ENCODE measurements around the gene GXYLT2. TPM values are rescaled to one million over a fixed set of nuclear protein-coding genes. Genes with fewer than 3 reads are reported as not detected.

The GXYLT2 gene
- total and polyA plus RNA-seq, 10 of the 15 experiments (the other 5 are each of a cell fraction or from before 2014, with no cell fraction given): 0.27 to 2.6 (median 0.78) TPM

- CTCF ChIA-PET: no interaction called here
These were observed 20.1 kb downstream of the GXYLT2 start for GRCh38 chr3:72907731-72908620.

More at GRCh38 chr3:72907731-72908620, 20.1 kb downstream of the GXYLT2 start:
- Histone ChIP-seq H3K4me2 (ENCODE audit: control insufficient read depth, insufficient read depth) (no peak overlapping the region), H3K4me1 (ENCODE audit: control insufficient read depth, insufficient read depth, low read length) (no peaks in the 10 kb centered on the region), H3K9me3 (replicated peaks; ENCODE audit: control insufficient read depth, insufficient read depth, low read length) (no peaks in the 10 kb centered on the region), H3K4me3 (no peak overlapping the region), H3K9ac (ENCODE audit: control insufficient read depth, insufficient read depth, low read length) (no peak overlapping the region), H3K79me2 (ENCODE audit: control insufficient read depth, insufficient read depth, low read length) (no peaks in the 10 kb centered on the region), H3K27me3 (replicated peaks in 1 of 2; ENCODE audit: control insufficient read depth in 2 of 2, insufficient read depth in 2 of 2, low read length in 1 of 2) (no peaks in the 10 kb centered on the region; a peak in 2 of 4 replicates), H4K20me1 (ENCODE audit: control insufficient read depth, insufficient read depth) (no peaks in the 10 kb centered on the region), H2AFZ (ENCODE audit: control insufficient read depth, low read depth, low read length) (no peak overlapping the region), H3K36me3 (ENCODE audit: control insufficient read depth in 2 of 2, insufficient read depth in 2 of 2, low read length in 1 of 2) (no peaks in the 10 kb centered on the region), H3K27ac (ENCODE audit: control insufficient read depth, insufficient read depth) (no peak overlapping the region)
- FAIRE-seq: no peak
- intact Hi-C loops (cut with micrococcal nuclease; ENCODE audit: unreplicated experiment): no loop called here
- no peak for ATAC-seq
- 35% methylated on average over 14 of the region's 14 CpGs for WGBS (ENCODE audit: insufficient coverage, insufficient replicate concordance, low lambda C conversion rate, missing lambda C conversion rate)
- TF ChIP-seq JUND (IDR thresholded peaks at IDR 0.05; ENCODE audit: low read depth, low read length): no peak
- no peak for TF ChIP-seq YBX1 (IDR thresholded peaks at IDR 0.05)
- TF ChIP-seq STAT3 (IDR thresholded peaks at IDR 0.05; ENCODE audit: low read depth, low read length): no peak
- no peak for TF ChIP-seq TARDBP (IDR thresholded peaks at IDR 0.05; ENCODE audit: borderline replicate concordance)
- TF ChIP-seq NKRF (conservative IDR thresholded peaks at IDR 0.05): no peak
- no peak for TF ChIP-seq KDM1A (IDR thresholded peaks at IDR 0.05; ENCODE audit: borderline replicate concordance)
- no peak for TF ChIP-seq DPF2 (IDR thresholded peaks at IDR 0.05)
- no peak for TF ChIP-seq NR2C2 (IDR thresholded peaks at IDR 0.05; ENCODE audit: borderline replicate concordance, control insufficient read depth, insufficient read length, low read depth)
- no peak for TF ChIP-seq SMAD1 (IDR thresholded peaks at IDR 0.05; ENCODE audit: low read depth, partially characterized antibody)
- SMC1A ChIA-PET (ENCODE audit: uncharacterized antibody, unreplicated experiment): interaction anchor here (1.1 to 1.5 kb wide), 3 partner anchors 19 to 177 kb away, joined by 3 to 4 read pairs (median 3); no protein-coding TSS in a partner anchor
- in situ Hi-C loops (cut with MboI): no loop called here
- POLR2A ChIA-PET: no interaction called here
- RAD21 ChIA-PET (ENCODE audit: unreplicated experiment): interaction anchor here (1.5 kb wide), 1 partner anchor 62 kb away, joined by 3 read pairs; no protein-coding TSS in a partner anchor
- no peak for DNase-seq (ENCODE audit: low read depth, low spot score)
- no TSS peak for BruUV-seq (replicated peaks)

Data from GM12878 (cell line).